ENCODE results near the gene SEMA3C. TPM values are rescaled to one million over a fixed set of nuclear protein-coding genes. Genes with fewer than 3 reads are reported as not detected.

The SEMA3C gene
- total RNA-seq, 1 donor from 2014 or later, result 0.26 TPM

DNA sequence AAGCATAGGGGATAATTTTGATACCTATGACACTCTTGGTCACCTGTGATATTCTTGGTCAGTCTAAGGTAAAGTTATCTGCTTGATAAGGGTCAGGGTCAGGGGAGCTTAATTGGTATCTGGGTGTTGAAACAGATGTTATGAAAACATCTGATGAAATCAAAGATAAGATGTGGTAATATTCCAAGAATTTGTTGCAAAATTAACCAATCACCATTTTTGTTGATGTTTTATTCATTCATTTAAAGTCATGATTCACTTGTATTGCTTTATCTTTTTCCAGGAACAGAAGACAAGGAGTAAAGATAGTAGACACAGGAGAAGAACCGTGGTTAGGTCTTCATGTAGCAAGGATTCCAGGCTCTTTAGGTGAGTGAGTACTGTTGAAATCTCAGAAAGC is 103.1 kb downstream of the SEMA3C start:
- Mint-ChIP-seq H3K4me3 (ENCODE audit: unreplicated experiment) (no peak overlapping the region), H3K36me3 (ENCODE audit: low read depth, unreplicated experiment) (no peaks in the 10 kb centered on the region), H3K9me3 (ENCODE audit: unreplicated experiment) (no peaks in the 10 kb centered on the region), H3K4me1 (ENCODE audit: unreplicated experiment) (no peaks in the 10 kb centered on the region), H3K27me3 (ENCODE audit: unreplicated experiment) (no peaks in the 10 kb centered on the region), H3K27ac (ENCODE audit: unreplicated experiment) (no peak overlapping the region)
- DNase-seq (ENCODE audit: low spot score), result no peak
- TF ChIP-seq, protein P1, sequence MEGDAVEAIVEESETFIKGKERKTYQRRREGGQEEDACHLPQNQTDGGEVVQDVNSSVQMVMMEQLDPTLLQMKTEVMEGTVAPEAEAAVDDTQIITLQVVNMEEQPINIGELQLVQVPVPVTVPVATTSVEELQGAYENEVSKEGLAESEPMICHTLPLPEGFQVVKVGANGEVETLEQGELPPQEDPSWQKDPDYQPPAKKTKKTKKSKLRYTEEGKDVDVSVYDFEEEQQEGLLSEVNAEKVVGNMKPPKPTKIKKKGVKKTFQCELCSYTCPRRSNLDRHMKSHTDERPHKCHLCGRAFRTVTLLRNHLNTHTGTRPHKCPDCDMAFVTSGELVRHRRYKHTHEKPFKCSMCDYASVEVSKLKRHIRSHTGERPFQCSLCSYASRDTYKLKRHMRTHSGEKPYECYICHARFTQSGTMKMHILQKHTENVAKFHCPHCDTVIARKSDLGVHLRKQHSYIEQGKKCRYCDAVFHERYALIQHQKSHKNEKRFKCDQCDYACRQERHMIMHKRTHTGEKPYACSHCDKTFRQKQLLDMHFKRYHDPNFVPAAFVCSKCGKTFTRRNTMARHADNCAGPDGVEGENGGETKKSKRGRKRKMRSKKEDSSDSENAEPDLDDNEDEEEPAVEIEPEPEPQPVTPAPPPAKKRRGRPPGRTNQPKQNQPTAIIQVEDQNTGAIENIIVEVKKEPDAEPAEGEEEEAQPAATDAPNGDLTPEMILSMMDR (IDR thresholded peaks at IDR 0.05; ENCODE audit: unreplicated experiment), result no peak

GRCh38 chr7:80809545-80809944 is 109.3 kb downstream of the SEMA3C start:
- Mint-ChIP-seq H3K27ac (ENCODE audit: unreplicated experiment) (no peak overlapping the region), H3K9me3 (ENCODE audit: unreplicated experiment) (no peaks in the 10 kb centered on the region), H3K4me1 (ENCODE audit: unreplicated experiment) (no peaks in the 10 kb centered on the region), H3K4me3 (ENCODE audit: unreplicated experiment) (no peak overlapping the region), H3K27me3 (ENCODE audit: unreplicated experiment) (no peaks in the 10 kb centered on the region), H3K36me3 (ENCODE audit: low read depth, unreplicated experiment) (no peaks in the 10 kb centered on the region)
- TF ChIP-seq, protein P1 (IDR thresholded peaks at IDR 0.05; ENCODE audit: unreplicated experiment), result no peak
- no peak for DNase-seq (ENCODE audit: low spot score)

GRCh38 chr7:80807166-80807900 is 111.5 kb downstream of the SEMA3C start:
- DNase-seq (ENCODE audit: low spot score), result no peak
- Mint-ChIP-seq H3K27ac (ENCODE audit: unreplicated experiment) (no peak overlapping the region), H3K4me1 (ENCODE audit: unreplicated experiment) (no peaks in the 10 kb centered on the region), H3K9me3 (ENCODE audit: unreplicated experiment) (no peaks in the 10 kb centered on the region), H3K4me3 (ENCODE audit: unreplicated experiment) (no peak overlapping the region), H3K27me3 (ENCODE audit: unreplicated experiment) (no peaks in the 10 kb centered on the region), H3K36me3 (ENCODE audit: low read depth, unreplicated experiment) (no peaks in the 10 kb centered on the region)
- TF ChIP-seq, protein P1 (IDR thresholded peaks at IDR 0.05; ENCODE audit: unreplicated experiment), result no peak

GRCh38 chr7:80806663-80807062 is 112.2 kb downstream of the SEMA3C start:
- Mint-ChIP-seq H3K4me1 (ENCODE audit: unreplicated experiment) (no peaks in the 10 kb centered on the region), H3K36me3 (ENCODE audit: low read depth, unreplicated experiment) (no peaks in the 10 kb centered on the region), H3K4me3 (ENCODE audit: unreplicated experiment) (no peak overlapping the region), H3K27ac (ENCODE audit: unreplicated experiment) (no peak overlapping the region), H3K27me3 (ENCODE audit: unreplicated experiment) (no peaks in the 10 kb centered on the region), H3K9me3 (ENCODE audit: unreplicated experiment) (no peaks in the 10 kb centered on the region)
- no peak for DNase-seq (ENCODE audit: low spot score)
- TF ChIP-seq, protein P1 (IDR thresholded peaks at IDR 0.05; ENCODE audit: unreplicated experiment), result no peak

DNA sequence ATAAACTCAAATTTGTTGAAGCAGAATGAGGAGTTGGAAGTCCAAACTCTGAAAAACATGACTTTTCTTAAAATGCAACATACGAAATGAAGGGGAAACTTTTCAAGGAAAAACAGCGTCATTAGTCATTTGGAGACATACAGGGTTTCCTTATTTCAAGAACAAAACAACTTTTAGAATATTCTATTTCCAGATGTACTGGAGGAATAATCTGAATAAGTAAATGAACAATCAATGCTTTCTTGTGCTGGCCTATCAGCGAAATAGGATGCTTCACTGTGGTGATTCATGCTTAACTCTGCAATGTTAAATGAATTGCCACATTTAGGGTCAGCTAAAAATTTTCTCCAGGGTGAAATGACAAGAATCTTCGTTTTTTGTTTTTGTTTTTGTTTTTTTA is 114.3 kb downstream of the SEMA3C start:
- no peak for DNase-seq (ENCODE audit: low spot score)
- no peaks in the 10 kb centered on the region for H3K9me3 Mint-ChIP-seq (ENCODE audit: unreplicated experiment)
- no peak overlapping the region for H3K4me3 Mint-ChIP-seq (ENCODE audit: unreplicated experiment)
- no peaks in the 10 kb centered on the region for H3K4me1 Mint-ChIP-seq (ENCODE audit: unreplicated experiment)
- H3K36me3 Mint-ChIP-seq (ENCODE audit: low read depth, unreplicated experiment), result no peaks in the 10 kb centered on the region
- H3K27me3 Mint-ChIP-seq (ENCODE audit: unreplicated experiment), result no peaks in the 10 kb centered on the region
- TF ChIP-seq, protein P1 (IDR thresholded peaks at IDR 0.05; ENCODE audit: unreplicated experiment), result no peak
- H3K27ac Mint-ChIP-seq (ENCODE audit: unreplicated experiment), result no peak overlapping the region
